ENCODE results near the gene PLD3. TPM values are rescaled to one million over a fixed set of nuclear protein-coding genes. Genes with fewer than 3 reads are reported as not detected.
"Not testable (repeated sequence)": the region's sequence is repeated elsewhere in the genome, so short reads cannot be mapped to it uniquely, and the experiment has no call there.

Gene PLD3
- total and polyA plus RNA-seq, 2 donors (not counting 3 experiments of a cell fraction or from before 2014, with no cell fraction given), result 166 to 479 TPM

DNA sequence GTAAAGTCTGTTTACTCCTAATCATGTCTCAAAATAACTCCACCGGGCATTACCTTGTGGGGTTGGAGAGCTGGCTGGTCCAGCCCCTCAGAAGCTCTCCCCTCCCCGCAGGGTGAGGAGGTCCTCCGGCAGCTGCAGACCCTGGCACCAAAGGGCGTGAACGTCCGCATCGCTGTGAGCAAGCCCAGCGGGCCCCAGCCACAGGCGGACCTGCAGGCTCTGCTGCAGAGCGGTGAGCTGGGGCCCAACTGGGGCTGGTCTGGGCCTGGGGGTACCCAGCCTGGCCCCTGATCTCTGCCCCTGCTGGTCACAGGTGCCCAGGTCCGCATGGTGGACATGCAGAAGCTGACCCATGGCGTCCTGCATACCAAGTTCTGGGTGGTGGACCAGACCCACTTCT, 21.3 kb downstream of the PLD3 start:
- no peak overlapping the region for H3K9ac ChIP-seq (replicated peaks; ENCODE audit: extremely low read depth, insufficient read depth, low read length)
- no peaks in the 10 kb centered on the region for H3K27me3 ChIP-seq (ENCODE audit: control insufficient read depth in 2 of 2, insufficient read depth in 2 of 2, low read length in 2 of 2)
- peaks cover 0 to 11% of the 10 kb centered on the region in 2 experiments for H3K36me3 ChIP-seq (ENCODE audit: control insufficient read depth in 2 of 2, extremely low read depth in 1 of 2, insufficient read depth in 2 of 2, low read length in 2 of 2)
- POLR2A ChIA-PET, result no interaction called here
- no peaks in the 10 kb centered on the region for H3K79me2 ChIP-seq (ENCODE audit: control insufficient read depth, insufficient read depth, low read length)
- peaks cover 3% of the 10 kb centered on the region for H3K4me1 ChIP-seq (ENCODE audit: control insufficient read depth, extremely low read depth, insufficient read depth, low read length)
- TF ChIP-seq, protein P1, sequence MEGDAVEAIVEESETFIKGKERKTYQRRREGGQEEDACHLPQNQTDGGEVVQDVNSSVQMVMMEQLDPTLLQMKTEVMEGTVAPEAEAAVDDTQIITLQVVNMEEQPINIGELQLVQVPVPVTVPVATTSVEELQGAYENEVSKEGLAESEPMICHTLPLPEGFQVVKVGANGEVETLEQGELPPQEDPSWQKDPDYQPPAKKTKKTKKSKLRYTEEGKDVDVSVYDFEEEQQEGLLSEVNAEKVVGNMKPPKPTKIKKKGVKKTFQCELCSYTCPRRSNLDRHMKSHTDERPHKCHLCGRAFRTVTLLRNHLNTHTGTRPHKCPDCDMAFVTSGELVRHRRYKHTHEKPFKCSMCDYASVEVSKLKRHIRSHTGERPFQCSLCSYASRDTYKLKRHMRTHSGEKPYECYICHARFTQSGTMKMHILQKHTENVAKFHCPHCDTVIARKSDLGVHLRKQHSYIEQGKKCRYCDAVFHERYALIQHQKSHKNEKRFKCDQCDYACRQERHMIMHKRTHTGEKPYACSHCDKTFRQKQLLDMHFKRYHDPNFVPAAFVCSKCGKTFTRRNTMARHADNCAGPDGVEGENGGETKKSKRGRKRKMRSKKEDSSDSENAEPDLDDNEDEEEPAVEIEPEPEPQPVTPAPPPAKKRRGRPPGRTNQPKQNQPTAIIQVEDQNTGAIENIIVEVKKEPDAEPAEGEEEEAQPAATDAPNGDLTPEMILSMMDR (IDR thresholded peaks at IDR 0.05; ENCODE audit: extremely low read depth in 1 of 2, insufficient read depth in 1 of 2, low read depth in 1 of 2, low read length in 2 of 2), result no peak
- no peak for TF ChIP-seq EZH2 (IDR thresholded peaks at IDR 0.05; ENCODE audit: borderline replicate concordance, low read depth, low read length, severe bottlenecking)
- TF ChIP-seq POLR2A (IDR thresholded peaks at IDR 0.05; ENCODE audit: low read depth, low read length), result no peak
- TF ChIP-seq POLR2AphosphoS5 (IDR thresholded peaks at IDR 0.05; ENCODE audit: insufficient read depth, low read depth, low read length), result no peak
- no TSS peak for BruUV-seq (replicated peaks)
- H4K20me1 ChIP-seq (replicated peaks; ENCODE audit: control insufficient read depth, extremely low read depth, insufficient read depth, low read length), result no peaks in the 10 kb centered on the region
- no peak overlapping the region for H2AFZ ChIP-seq (ENCODE audit: low read depth, low read length)
- no peak overlapping the region for H3K27ac ChIP-seq (ENCODE audit: insufficient read depth, low read depth, low read length)
- no peak overlapping the region for H3K4me2 ChIP-seq (ENCODE audit: insufficient read depth, low read length)
- H3K9me1 ChIP-seq (replicated peaks; ENCODE audit: control insufficient read depth, extremely low read depth, insufficient read depth, low read length), result no peaks in the 10 kb centered on the region
- dilution Hi-C loops (cut with MboI; ENCODE audit: extremely low pct_ligation_motif_present, low sequenced_read_pairs), result no loop called here
- CTCF ChIA-PET, result no interaction called here
- DNase-seq (ENCODE audit: low read depth, low spot score) (no peak), FAIRE-seq (no peak)
- H3K4me3 ChIP-seq (replicated peaks in 1 of 3; ENCODE audit: insufficient read depth in 1 of 3, low read depth in 1 of 3, low read length in 3 of 3), result no peak overlapping the region
- intact Hi-C loops (cut with micrococcal nuclease), result loop anchor here (5.0 kb wide), 1 partner anchor 33 kb away; no protein-coding TSS in a partner anchor
- H3K9me3 ChIP-seq (replicated peaks; ENCODE audit: control insufficient read depth, insufficient read depth, low read length), result no peaks in the 10 kb centered on the region

DNA sequence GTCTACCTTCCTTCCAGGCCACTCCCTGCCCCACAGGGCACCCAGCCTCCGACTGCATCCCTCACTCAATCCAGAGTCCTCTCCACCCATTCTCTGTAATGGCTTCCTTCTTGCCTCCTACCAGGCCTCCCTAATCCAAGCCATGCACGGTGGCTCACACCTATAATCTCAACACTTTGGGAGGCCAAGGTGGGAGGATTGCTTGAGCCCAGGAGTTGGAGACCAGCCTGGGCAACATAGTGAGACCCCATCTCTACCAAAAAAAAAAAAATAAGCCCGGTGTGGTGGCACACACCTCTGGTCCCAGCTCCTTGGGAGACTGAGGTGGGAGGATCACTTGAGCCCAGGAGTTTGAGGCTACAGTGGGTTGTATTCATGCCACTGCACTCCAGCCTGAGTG, 21.8 kb downstream of the PLD3 start:
- H3K79me2 ChIP-seq (ENCODE audit: control insufficient read depth, insufficient read depth, low read length); BruUV-seq (replicated peaks); H3K4me3 ChIP-seq (replicated peaks in 1 of 3; ENCODE audit: insufficient read depth in 1 of 3, low read depth in 1 of 3, low read length in 3 of 3); H3K4me1 ChIP-seq (ENCODE audit: control insufficient read depth, extremely low read depth, insufficient read depth, low read length); H3K27me3 ChIP-seq (ENCODE audit: control insufficient read depth in 2 of 2, insufficient read depth in 2 of 2, low read length in 2 of 2); DNase-seq (ENCODE audit: low read depth, low spot score); H3K9me1 ChIP-seq (replicated peaks; ENCODE audit: control insufficient read depth, extremely low read depth, insufficient read depth, low read length); H3K27ac ChIP-seq (ENCODE audit: insufficient read depth, low read depth, low read length); H2AFZ ChIP-seq (ENCODE audit: low read depth, low read length); H3K9ac ChIP-seq (replicated peaks; ENCODE audit: extremely low read depth, insufficient read depth, low read length); H3K4me2 ChIP-seq (ENCODE audit: insufficient read depth, low read length); CTCF ChIA-PET; H3K9me3 ChIP-seq (replicated peaks; ENCODE audit: control insufficient read depth, insufficient read depth, low read length); FAIRE-seq; dilution Hi-C loops (cut with MboI; ENCODE audit: extremely low pct_ligation_motif_present, low sequenced_read_pairs); intact Hi-C loops (cut with micrococcal nuclease); POLR2A ChIA-PET; H4K20me1 ChIP-seq (replicated peaks; ENCODE audit: control insufficient read depth, extremely low read depth, insufficient read depth, low read length): not testable (repeated sequence)
- H3K36me3 ChIP-seq (ENCODE audit: control insufficient read depth in 2 of 2, extremely low read depth in 1 of 2, insufficient read depth in 2 of 2, low read length in 2 of 2), result peaks cover 0 to 11% of the 10 kb centered on the region in 2 experiments

Data from endothelial cell of umbilical vein (primary cell).